ENCODE measurements around the gene RWDD1.

Gene RWDD1

GRCh38 chr6:116570856-116571682 is at the start of gene RWDD1:
TSS of gene RWDD1 (plus strand) at chr6:116571504. CDS start at chr6:116571583, 79 bp downstream.
- no peak for TF ChIP-seq CTCF (IDR thresholded peaks at IDR 0.05; ENCODE audit: control extremely low read depth, extremely low read depth, low read depth, missing control alignments)
- peak; percentile 97 for DNase-seq (ENCODE audit: extremely low spot score)
- POLR2A ChIA-PET: no interaction called here
- CTCF ChIA-PET: interaction anchor here (0.8 to 4.7 kb wide), 14 partner anchors 9 to 355 kb away, joined by 3 to 51 read pairs (median 5); no protein-coding TSS in a partner anchor

- ChIA-PET POLR2A (no interaction called here), CTCF (interaction anchor here (0.9 to 2.2 kb wide), 5 partner anchors 10 to 254 kb away, joined by 3 to 9 read pairs (median 8); no protein-coding TSS in a partner anchor)
- no peak for DNase-seq (ENCODE audit: extremely low spot score)
- TF ChIP-seq CTCF (IDR thresholded peaks at IDR 0.05; ENCODE audit: control extremely low read depth, extremely low read depth, low read depth, missing control alignments): no peak
Measured at GRCh38 chr6:116522896-116523295, 48.4 kb upstream of the RWDD1 start.

- TF ChIP-seq CTCF (IDR thresholded peaks at IDR 0.05; ENCODE audit: control extremely low read depth, extremely low read depth, low read depth, missing control alignments): no peak
- no peak for DNase-seq (ENCODE audit: extremely low spot score)
- CTCF ChIA-PET: interaction anchor here (1.1 kb wide), 2 partner anchors 9 to 11 kb away, joined by 3 to 4 read pairs; no protein-coding TSS in a partner anchor
- POLR2A ChIA-PET: no interaction called here
Measured at GRCh38 chr6:116524236-116524635, 47.1 kb upstream of the RWDD1 start.

GRCh38 chr6:116528133-116528532 is 43.2 kb upstream of the RWDD1 start:
- CTCF ChIA-PET: interaction anchor here (1.3 to 1.6 kb wide), 2 partner anchors 241 to 259 kb away, joined by 3 to 4 read pairs; no protein-coding TSS in a partner anchor

GRCh38 chr6:116528780-116529179 is 42.5 kb upstream of the RWDD1 start:
- POLR2A ChIA-PET: no interaction called here
- no peak for TF ChIP-seq CTCF (IDR thresholded peaks at IDR 0.05; ENCODE audit: control extremely low read depth, extremely low read depth, low read depth, missing control alignments)
- CTCF ChIA-PET: interaction anchor here (1.0 to 1.6 kb wide), 3 partner anchors 13 to 260 kb away, joined by 3 to 4 read pairs (median 3); no protein-coding TSS in a partner anchor
- DNase-seq (ENCODE audit: extremely low spot score): no peak

More at GRCh38 chr6:116528133-116528532, 43.2 kb upstream of the RWDD1 start:
- TF ChIP-seq CTCF (IDR thresholded peaks at IDR 0.05; ENCODE audit: control extremely low read depth, extremely low read depth, low read depth, missing control alignments): no peak
- DNase-seq (ENCODE audit: extremely low spot score): no peak
- POLR2A ChIA-PET: no interaction called here

GRCh38 chr6:116529466-116530290 is 41.6 kb upstream of the RWDD1 start:
- ChIA-PET CTCF (interaction anchor here (0.8 to 1.6 kb wide), 6 partner anchors 14 to 261 kb away, joined by 3 to 4 read pairs (median 3); partner anchors contain the start of gene TSPYL1), POLR2A (no interaction called here)
- DNase-seq (ENCODE audit: extremely low spot score): no peak
- TF ChIP-seq CTCF (IDR thresholded peaks at IDR 0.05; ENCODE audit: control extremely low read depth, extremely low read depth, low read depth, missing control alignments): no peak
